ENCODE results near the gene FILIP1L. TPM values are rescaled to one million over a fixed set of nuclear protein-coding genes. Genes with fewer than 3 reads are reported as not detected.

The FILIP1L gene
- total and polyA plus RNA-seq, 2 donors (not counting 1 experiment from before 2014, with no cell fraction given), result 0.32 to 0.48 TPM

GRCh38 chr3:100060685-100061484 is 53.4 kb downstream of the FILIP1L start:
- no peak for DNase-seq
- intact Hi-C loops (cut with micrococcal nuclease), result no loop called here
- H3K79me2 ChIP-seq (ENCODE audit: control insufficient read depth, insufficient read depth, low read length), result no peaks in the 10 kb centered on the region
- H2AFZ ChIP-seq (ENCODE audit: insufficient read depth, low read depth, low read length, poor library complexity, severe bottlenecking), result no peak overlapping the region
- H3K27ac ChIP-seq (ENCODE audit: low read length in 2 of 2), result no peak overlapping the region
- H3K9ac ChIP-seq (ENCODE audit: low read length), result no peak overlapping the region
- no peaks in the 10 kb centered on the region for H4K20me1 ChIP-seq (ENCODE audit: control insufficient read depth, insufficient read depth, low read length, poor library complexity, severe bottlenecking)
- no peak overlapping the region for H3K4me2 ChIP-seq (replicated peaks; ENCODE audit: low read depth, low read length, poor library complexity, severe bottlenecking)
- Mint-ChIP-seq H3K4me3 (no peak overlapping the region), H3K9me3 (ENCODE audit: insufficient read depth) (no peaks in the 10 kb centered on the region), H3K27me3 (no peaks in the 10 kb centered on the region), H3K27ac (no peak overlapping the region), H3K4me1 (peaks cover 4% of the 10 kb centered on the region)
- H3K9me3 ChIP-seq (ENCODE audit: control extremely low read depth in 1 of 3, control insufficient read depth in 2 of 3, insufficient read depth in 1 of 3, low read length in 2 of 3), result no peaks in the 10 kb centered on the region
- ATAC-seq (ENCODE audit: low read depth), result no peak
- H3K4me3 ChIP-seq (ENCODE audit: control extremely low read depth in 1 of 5, extremely low read depth in 1 of 5, insufficient read depth in 1 of 5, low read depth in 2 of 5, low read length in 4 of 5), result no peak overlapping the region
- CTCF ChIA-PET, result interaction anchor here (0.8 to 3.1 kb wide), 2 partner anchors 8 to 20 kb away, joined by 3 to 14 read pairs; no protein-coding TSS in a partner anchor
- WGBS (ENCODE audit: insufficient coverage), result 70% methylated on average over 5 of the region's 7 CpGs
- POLR2A ChIA-PET, result no interaction called here
- H3K36me3 ChIP-seq (replicated peaks in 1 of 2; ENCODE audit: control extremely low read depth in 1 of 2, control insufficient read depth in 1 of 2, extremely low read depth in 1 of 2, insufficient read depth in 2 of 2, low read length in 1 of 2), result no peaks in the 10 kb centered on the region
- TF ChIP-seq EZH2 (IDR thresholded peaks at IDR 0.05; ENCODE audit: borderline replicate concordance, insufficient read depth, low read depth, low read length, poor library complexity, severe bottlenecking) (no peak), CTCF (IDR thresholded peaks at IDR 0.05) (no peak)
- H3K27me3 ChIP-seq (replicated peaks in 1 of 4; ENCODE audit: control extremely low read depth in 1 of 4, control insufficient read depth in 3 of 4, insufficient read depth in 4 of 4, low read length in 3 of 4), result no peaks in the 10 kb centered on the region
- H3K4me1 ChIP-seq (ENCODE audit: control insufficient read depth in 2 of 2, insufficient read depth in 2 of 2, low read length in 2 of 2), result peaks cover 0 to 9% of the 10 kb centered on the region in 2 donors

- Histone ChIP-seq H3K27ac (ENCODE audit: low read length in 2 of 2) (no peak overlapping the region), H2AFZ (ENCODE audit: insufficient read depth, low read depth, low read length, poor library complexity, severe bottlenecking) (no peak overlapping the region), H3K4me1 (ENCODE audit: control insufficient read depth in 2 of 2, insufficient read depth in 2 of 2, low read length in 2 of 2) (peaks cover 0 to 9% of the 10 kb centered on the region in 2 donors), H3K9me3 (ENCODE audit: control extremely low read depth in 1 of 3, control insufficient read depth in 2 of 3, insufficient read depth in 1 of 3, low read length in 2 of 3) (no peaks in the 10 kb centered on the region), H3K4me3 (ENCODE audit: control extremely low read depth in 1 of 5, extremely low read depth in 1 of 5, insufficient read depth in 1 of 5, low read depth in 2 of 5, low read length in 4 of 5) (no peak overlapping the region), H3K79me2 (ENCODE audit: control insufficient read depth, insufficient read depth, low read length) (no peaks in the 10 kb centered on the region), H4K20me1 (ENCODE audit: control insufficient read depth, insufficient read depth, low read length, poor library complexity, severe bottlenecking) (no peaks in the 10 kb centered on the region), H3K27me3 (replicated peaks in 1 of 4; ENCODE audit: control extremely low read depth in 1 of 4, control insufficient read depth in 3 of 4, insufficient read depth in 4 of 4, low read length in 3 of 4) (no peaks in the 10 kb centered on the region), H3K4me2 (replicated peaks; ENCODE audit: low read depth, low read length, poor library complexity, severe bottlenecking) (no peak overlapping the region), H3K36me3 (replicated peaks in 1 of 2; ENCODE audit: control extremely low read depth in 1 of 2, control insufficient read depth in 1 of 2, extremely low read depth in 1 of 2, insufficient read depth in 2 of 2, low read length in 1 of 2) (no peaks in the 10 kb centered on the region), H3K9ac (ENCODE audit: low read length) (no peak overlapping the region)
- no peak overlapping the region for H3K4me3 Mint-ChIP-seq
- H3K27me3 Mint-ChIP-seq, result no peaks in the 10 kb centered on the region
- H3K27ac Mint-ChIP-seq, result no peak overlapping the region
- no peak for ATAC-seq (ENCODE audit: low read depth)
- no peaks in the 10 kb centered on the region for H3K9me3 Mint-ChIP-seq (ENCODE audit: insufficient read depth)
- ChIA-PET POLR2A (no interaction called here), CTCF (interaction anchor here (1.9 to 3.1 kb wide), 3 partner anchors 9 to 216 kb away, joined by 4 to 14 read pairs (median 4); no protein-coding TSS in a partner anchor)
- peaks cover 4% of the 10 kb centered on the region for H3K4me1 Mint-ChIP-seq
- DNase-seq, result no peak
- TF ChIP-seq EZH2 (IDR thresholded peaks at IDR 0.05; ENCODE audit: borderline replicate concordance, insufficient read depth, low read depth, low read length, poor library complexity, severe bottlenecking) (no peak), CTCF (IDR thresholded peaks at IDR 0.05) (no peak)
- intact Hi-C loops (cut with micrococcal nuclease), result no loop called here
- WGBS (ENCODE audit: insufficient coverage), result no CpG with 5 or more reads among the region's 3 CpGs
Observed at GRCh38 chr3:100059472-100059871, 54.8 kb downstream of the FILIP1L start.

Measured in B cell (primary cell).